GM21576 (cell line): ENCODE data around the gene IRF2.

Experiments used
- ATAC-seq: cut with Tn5 transposase; IDR thresholded peaks from one replicate; pipeline ENCODE4 v1.9.1; 2021; ENCODE audit warnings: mild to moderate bottlenecking, moderate library complexity; ENCODE audit not compliant: unreplicated experiment

IRF2 gene

GRCh38 chr4:184433258-184433892 lies 41.0 kb downstream of the IRF2 start:
- ATAC-seq: no peak

- no peak for ATAC-seq
Measured at GRCh38 chr4:184432127-184432922, 42.0 kb downstream of the IRF2 start.

DNA sequence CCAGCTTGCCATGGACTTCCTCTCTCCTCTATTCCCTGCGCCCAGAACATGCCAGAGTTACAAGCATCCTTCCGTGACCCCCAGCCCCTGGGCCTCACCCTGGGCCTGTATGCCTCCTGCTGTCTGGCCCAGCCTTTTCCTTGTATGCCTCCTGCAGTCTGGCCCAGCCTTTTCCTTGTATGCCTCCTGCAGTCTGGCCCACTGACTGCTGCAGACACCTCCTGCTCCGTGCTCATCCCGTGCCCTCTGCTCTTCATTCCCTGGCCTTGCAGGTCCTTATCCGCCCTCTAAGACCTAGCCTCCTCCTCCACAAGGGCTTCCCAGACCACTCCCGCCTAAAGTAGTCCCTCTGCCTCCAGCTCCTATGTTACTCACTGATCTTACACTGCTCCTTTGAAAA lies 44.2 kb downstream of the IRF2 start:
- ATAC-seq: no peak

DNA sequence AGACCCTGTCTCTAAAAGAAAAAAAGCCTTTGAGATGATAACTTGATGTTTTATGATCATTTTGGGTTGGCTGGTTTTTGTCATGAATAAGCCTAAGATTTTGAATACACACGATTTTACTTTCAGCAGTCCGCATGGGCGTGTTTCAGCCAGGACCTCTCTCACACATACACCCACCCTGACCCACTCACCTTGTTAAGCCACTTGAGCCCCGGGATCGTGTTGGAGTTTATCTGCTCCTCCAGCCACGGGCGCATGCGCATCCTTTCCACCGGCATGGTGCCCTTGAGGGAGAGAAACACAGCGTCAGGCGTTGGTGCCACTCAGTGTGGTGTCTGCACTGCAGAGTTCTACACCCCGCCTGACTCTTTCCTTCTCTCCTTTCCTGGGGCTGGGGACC lies 45.6 kb downstream of the IRF2 start:
- no peak for ATAC-seq

DNA sequence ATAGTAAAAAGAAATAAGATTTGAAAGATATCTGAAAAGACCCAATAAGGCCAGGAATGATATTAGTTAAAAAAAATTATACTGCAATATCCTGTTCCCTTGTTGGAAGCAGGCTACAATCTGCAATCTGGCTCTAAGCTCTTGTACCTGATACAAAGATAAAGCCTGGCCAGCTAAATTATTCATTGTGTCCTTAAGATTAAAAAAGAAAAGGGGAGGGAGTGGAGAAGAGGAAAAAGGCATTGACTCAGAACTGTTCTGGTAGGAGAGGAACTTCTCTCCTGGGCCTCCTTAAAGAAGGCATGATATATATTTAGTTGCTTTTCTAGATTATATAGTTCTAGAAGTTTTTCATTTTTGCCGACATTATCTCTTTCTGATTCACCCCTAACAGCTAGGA lies 46.7 kb downstream of the IRF2 start:
- no peak for ATAC-seq

GRCh38 chr4:184427093-184427492 lies 47.3 kb downstream of the IRF2 start:
- ATAC-seq: no peak

DNA sequence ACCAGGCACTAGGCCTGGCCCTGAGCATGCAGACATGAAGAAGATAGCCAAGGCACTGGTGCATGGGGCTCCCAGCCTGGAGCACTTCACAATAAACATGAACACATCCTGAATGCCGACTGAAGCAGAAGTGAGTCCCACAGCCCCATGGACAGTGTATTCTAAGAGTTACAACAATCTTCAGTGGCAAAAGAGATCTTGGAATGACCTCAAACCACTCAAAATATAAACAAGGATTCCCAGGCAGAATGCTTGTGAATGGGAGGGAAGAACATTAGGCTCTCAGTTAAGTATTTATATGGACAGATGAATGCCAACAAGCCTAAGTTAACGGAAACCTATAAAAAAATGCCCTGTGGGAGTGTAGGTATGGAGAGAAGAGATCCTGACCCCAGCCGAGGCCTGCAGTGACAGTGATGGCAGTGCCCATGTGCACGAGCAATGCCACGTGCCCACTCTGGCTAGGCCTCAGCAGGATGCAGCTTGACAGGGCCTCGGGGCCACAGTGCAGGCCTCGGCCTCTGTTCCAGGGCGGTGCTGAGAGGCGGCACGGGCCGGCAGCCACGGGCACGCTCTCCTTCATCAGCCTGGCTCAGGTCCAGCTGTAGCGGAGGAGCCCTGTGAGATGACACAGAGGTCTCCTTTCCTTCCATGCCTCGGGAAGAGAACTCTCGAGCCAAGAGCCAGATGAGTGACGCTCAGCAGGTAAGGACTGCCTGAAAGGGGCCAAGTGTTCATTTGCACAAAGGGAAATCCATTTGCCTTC lies 49.2 kb downstream of the IRF2 start:
- no peak for ATAC-seq

DNA sequence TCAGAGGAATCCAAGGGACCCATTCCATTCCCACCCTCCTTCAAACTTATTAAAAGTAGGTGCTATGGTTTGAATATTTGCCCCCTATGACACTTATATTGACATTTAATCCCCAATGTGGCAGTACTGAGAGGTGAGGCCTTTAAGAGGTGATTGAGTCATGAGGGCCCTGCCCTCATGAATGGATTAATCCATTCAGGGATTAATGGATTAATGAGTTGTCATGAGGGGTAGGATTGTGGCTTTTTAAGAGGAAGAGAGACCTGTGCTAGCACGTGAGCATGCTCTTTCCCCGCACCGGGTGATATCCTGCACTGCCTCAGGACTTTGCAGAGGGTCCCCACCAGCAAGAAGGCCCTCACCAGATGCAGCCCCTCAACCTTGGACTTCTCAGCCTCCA lies 50.1 kb downstream of the IRF2 start:
- no peak for ATAC-seq

GRCh38 chr4:184423003-184423686 lies 51.2 kb downstream of the IRF2 start:
- no peak for ATAC-seq

DNA sequence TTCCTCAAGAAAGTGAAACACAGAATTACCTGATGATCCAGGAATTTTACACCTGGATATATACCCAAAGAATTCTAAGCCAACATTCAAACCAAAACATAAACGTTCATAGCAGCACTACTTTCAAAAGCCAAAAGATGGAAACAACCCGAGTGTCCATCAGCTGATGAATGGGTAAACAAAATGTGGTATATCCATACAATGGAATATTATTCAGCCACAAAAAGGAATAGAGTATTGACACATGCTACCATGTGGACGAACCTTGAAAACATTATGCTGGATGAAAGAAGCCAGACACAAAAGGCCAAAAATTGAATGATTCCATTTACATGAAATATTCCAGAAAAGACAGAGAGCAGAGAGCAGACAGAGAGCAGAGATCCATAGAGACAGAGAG lies 52.0 kb downstream of the IRF2 start:
- ATAC-seq: no peak

- ATAC-seq: no peak
Measured at GRCh38 chr4:184421533-184422155, 52.7 kb downstream of the IRF2 start.

- peak; percentile 44 for ATAC-seq
Measured at GRCh38 chr4:184420881-184421416, 53.4 kb downstream of the IRF2 start.

- no peak for ATAC-seq
Measured at GRCh38 chr4:184420402-184420801, 53.9 kb downstream of the IRF2 start.

GRCh38 chr4:184419976-184420375 lies 54.4 kb downstream of the IRF2 start:
- no peak for ATAC-seq

GRCh38 chr4:184417802-184418511 lies 56.4 kb downstream of the IRF2 start:
- peak; percentile 51 for ATAC-seq

DNA sequence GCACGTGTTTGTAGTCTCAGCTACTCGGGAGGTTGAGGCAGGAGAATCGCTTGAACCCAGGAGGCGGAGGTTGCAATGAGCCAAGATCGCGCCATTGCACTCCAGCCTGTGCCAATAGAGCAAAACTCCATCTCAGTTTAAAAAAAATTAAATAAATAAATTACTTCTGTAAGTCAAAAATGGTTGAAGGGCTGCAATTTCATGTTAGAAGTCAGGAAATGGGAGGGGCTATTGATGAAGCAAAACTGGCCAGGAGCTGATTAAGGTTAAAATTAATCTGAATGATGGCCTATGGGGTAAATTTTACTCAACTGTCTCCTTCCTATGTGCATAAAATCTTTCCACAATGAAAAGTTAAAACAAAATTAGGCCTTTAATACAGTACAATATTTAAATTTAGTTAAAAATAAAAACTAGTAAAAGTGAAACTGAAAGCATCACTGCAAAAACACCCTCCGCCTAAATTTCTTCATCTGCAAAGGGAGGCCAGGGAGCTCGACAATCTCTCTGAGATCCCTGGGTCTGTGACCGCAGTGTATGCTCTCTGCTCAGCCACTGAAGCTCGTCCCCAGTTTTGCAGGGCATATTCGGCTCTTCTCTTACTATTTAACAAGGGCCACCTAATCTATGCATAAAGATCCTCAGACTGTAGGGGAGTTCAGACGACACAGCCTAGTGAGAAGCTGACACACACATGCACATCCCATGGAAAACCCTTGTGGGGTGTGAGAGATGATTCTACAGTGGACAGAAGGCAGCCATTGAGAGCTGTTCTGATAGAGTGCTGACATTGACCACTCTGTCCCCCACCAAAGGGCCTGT lies 57.2 kb downstream of the IRF2 start:
- ATAC-seq: peak; percentile 48

DNA sequence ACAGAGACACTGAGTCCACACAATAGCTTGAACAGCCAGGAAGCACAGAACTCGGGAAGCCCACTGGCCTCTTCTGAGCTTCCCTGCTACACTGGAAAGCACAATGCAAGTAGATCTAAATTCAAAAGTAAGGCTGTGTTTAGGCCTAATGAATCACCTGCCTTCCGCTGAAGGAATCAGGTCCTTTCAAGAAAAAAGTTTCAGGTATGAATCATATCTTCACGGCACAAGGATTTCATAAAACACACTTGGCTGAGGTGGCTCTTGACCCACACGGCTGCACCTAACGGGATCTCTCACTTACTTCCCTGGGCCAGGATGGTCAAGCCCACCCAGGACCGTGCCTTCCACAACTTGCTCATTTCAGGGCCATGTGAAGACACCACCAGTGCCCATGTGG lies 59.3 kb downstream of the IRF2 start:
- ATAC-seq: no peak

- ATAC-seq: no peak
Measured at GRCh38 chr4:184413261-184414046, 60.9 kb downstream of the IRF2 start.
